Stomach (tissue), 4 donors: ENCODE measurements around the gene ACAD10.
"Not testable (repeated sequence)": the region's sequence is repeated elsewhere in the genome, so short reads cannot be mapped to it uniquely, and the experiment has no call there.

Experiments
- CTCF ChIP-seq, 7 experiments: fragments of 450-650 bp in 4 of 7; fragments of 200-600 bp in 3 of 7; sonication (generic) in 3 of 7; IDR thresholded peaks; one replicate each; pipeline ENCODE4 v1.5.1; 2016 to 2019; ENCODE audit warnings: antibody characterized with exemption in 7 of 7, control low read depth in 2 of 7, mild to moderate bottlenecking in 1 of 7
- POLR2A ChIP-seq, 4 donors: fragments of 450-650 bp; IDR thresholded peaks; one replicate each; pipeline ENCODE4 v1.6.1; 2016; ENCODE audit warnings: antibody characterized with exemption in 4 of 4, control low read depth in 2 of 4, mild to moderate bottlenecking in 1 of 4, moderate library complexity in 1 of 4
- POLR2AphosphoS5 ChIP-seq, 3 donors: sonication (generic); formaldehyde crosslinking; IDR thresholded peaks; one replicate each; pipeline ENCODE4 v1.6.1; 2016; ENCODE audit warnings: antibody characterized with exemption in 3 of 3

- not testable (repeated sequence) for TF ChIP-seq POLR2A, CTCF, POLR2AphosphoS5 (IDR thresholded peaks at IDR 0.05)
These were observed 77.7 kb downstream of the ACAD10 start for GRCh38 chr12:111763552-111763951.
